IMR-90 (cell line): ENCODE data around the gene PDS5B. TPM values are rescaled to one million over a fixed set of nuclear protein-coding genes. Genes with fewer than 3 reads are reported as not detected.
"Not testable (repeated sequence)": the region's sequence is repeated elsewhere in the genome, so short reads cannot be mapped to it uniquely, and the experiment has no call there.

Experiments used
- ATAC-seq: fragments of 200-7000 bp; cut with Tn5 transposase; 2 replicates; pipeline ENCODE4 v1.9.1; 2020; ENCODE audit warnings: low read depth, mild to moderate bottlenecking, moderate library complexity
- BruUV-seq: library from RNA; stranded (reverse); fragments of 400-500 nt; replicated peaks from 2 replicates; lab custom pipeline; 2021; lab: Mats Ljungman, UMichigan
- CTCF ChIA-PET: fragments of 300-600 bp; formaldehyde crosslinking; extraction: SDS; loops from one replicate; lab custom pipeline; 2021; ENCODE audit warnings: antibody characterized with exemption; lab: Yijun Ruan, JAX
- POLR2A ChIA-PET: fragments of 300-600 bp; sonication (Branson Sonifier 250); formaldehyde crosslinking; loops from one replicate; lab custom pipeline; 2022; ENCODE audit warnings: antibody characterized with exemption; ENCODE audit not compliant: unreplicated experiment; lab: Charles Lee
- DNase-seq: peaks from one replicate; pipeline ENCODE4 v3.0.0; 2013
- H2AFZ ChIP-seq: replicated peaks from 2 replicates; pipeline ENCODE3; 2013; ENCODE audit warnings: low read length, mild to moderate bottlenecking; ENCODE audit not compliant: poor library complexity
- H2AK5ac ChIP-seq: 2 replicates; pipeline ENCODE4 v1.6.1; 2013; ENCODE audit warnings: low read depth, low read length, inconsistent platforms
- H2AK9ac ChIP-seq: replicated peaks from 2 replicates; pipeline ENCODE3; 2013; ENCODE audit warnings: mild to moderate bottlenecking, low read depth, low read length, moderate library complexity; ENCODE audit not compliant: poor library complexity
- H2BK120ac ChIP-seq: 2 replicates; pipeline ENCODE4 v1.6.1; 2013; ENCODE audit warnings: low read depth, low read length, inconsistent platforms
- H2BK15ac ChIP-seq: 3 replicates; pipeline ENCODE4 v1.6.1; 2013; ENCODE audit warnings: low read depth, low read length, inconsistent platforms
- H2BK20ac ChIP-seq: 2 replicates; pipeline ENCODE4 v1.6.1; 2013; ENCODE audit warnings: low read depth, mild to moderate bottlenecking, inconsistent platforms, low read length, moderate library complexity
- H2BK5ac ChIP-seq: 2 replicates; pipeline ENCODE4 v1.6.1; 2013; ENCODE audit warnings: mild to moderate bottlenecking, low read depth, low read length, inconsistent platforms; ENCODE audit not compliant: poor library complexity, severe bottlenecking
- H3K14ac ChIP-seq: replicated peaks from 2 replicates; pipeline ENCODE4 v1.6.1; 2013; ENCODE audit warnings: low read depth, low read length, inconsistent platforms
- H3K18ac ChIP-seq: 2 replicates; pipeline ENCODE4 v1.6.1; 2013; ENCODE audit warnings: low read depth, low read length, control low read depth
- H3K23ac ChIP-seq: 2 replicates; pipeline ENCODE4 v1.6.1; 2013; ENCODE audit warnings: low read depth, low read length, inconsistent platforms
- H3K27ac ChIP-seq: 2 replicates; pipeline ENCODE4 v1.5.1; 2013; ENCODE audit warnings: mild to moderate bottlenecking, control low read depth, low read length; ENCODE audit not compliant: insufficient read depth
- H3K27me3 ChIP-seq: 2 replicates; pipeline ENCODE4 v1.6.1; 2013; ENCODE audit warnings: low read length; ENCODE audit not compliant: control insufficient read depth, insufficient read depth
- H3K36me3 ChIP-seq: 2 replicates; pipeline ENCODE4 v1.6.1; 2013; ENCODE audit warnings: low read length, mixed read lengths; ENCODE audit not compliant: control insufficient read depth, insufficient read depth
- H3K4ac ChIP-seq: 2 replicates; pipeline ENCODE4 v1.6.1; 2013; ENCODE audit warnings: low read depth, low read length, inconsistent platforms
- H3K4me1 ChIP-seq: 2 replicates; pipeline ENCODE4 v1.6.1; 2013; ENCODE audit warnings: low read length, mixed read lengths; ENCODE audit not compliant: control insufficient read depth, insufficient read depth
- H3K4me2 ChIP-seq: 2 replicates; pipeline ENCODE4 v1.6.1; 2013; ENCODE audit warnings: low read depth, mild to moderate bottlenecking, control low read depth, low read length, moderate library complexity
- H3K4me3 ChIP-seq: 2 replicates; pipeline ENCODE4 v1.5.1; 2013; ENCODE audit warnings: low read depth, mild to moderate bottlenecking, control low read depth, low read length, moderate library complexity; ENCODE audit not compliant: insufficient read depth
- H3K56ac ChIP-seq: 2 replicates; pipeline ENCODE4 v1.6.1; 2013; ENCODE audit warnings: low read length, inconsistent platforms; ENCODE audit not compliant: insufficient read depth; ENCODE audit errors: extremely low read depth
- H3K79me1 ChIP-seq, 2 experiments: 2 replicates each; pipeline ENCODE4 v1.6.1; 2013; ENCODE audit warnings: low read length in 2 of 2, inconsistent platforms in 1 of 2, low read depth in 1 of 2
- H3K9ac ChIP-seq: 2 replicates; pipeline ENCODE4 v1.6.1; 2013; ENCODE audit warnings: low read depth, low read length, control low read depth
- H3K9me1 ChIP-seq: 2 replicates; pipeline ENCODE4 v1.6.1; 2013; ENCODE audit warnings: low read length, inconsistent platforms; ENCODE audit not compliant: insufficient read depth
- H3K9me3 ChIP-seq: 2 replicates; pipeline ENCODE4 v1.6.1; 2013; ENCODE audit warnings: low read length; ENCODE audit not compliant: control insufficient read depth, insufficient read depth
- H4K20me1 ChIP-seq: 2 replicates; pipeline ENCODE4 v1.6.1; 2013; ENCODE audit warnings: low read length, inconsistent platforms; ENCODE audit not compliant: insufficient read depth
- H4K5ac ChIP-seq: 2 replicates; pipeline ENCODE4 v1.6.1; 2013; ENCODE audit warnings: mild to moderate bottlenecking, low read depth, low read length, control low read depth
- H4K8ac ChIP-seq, 2 experiments: 2 replicates each; pipeline ENCODE4 v1.6.1; 2013; ENCODE audit warnings: low read depth in 2 of 2, low read length in 2 of 2, control low read depth in 1 of 2, inconsistent platforms in 1 of 2
- H4K91ac ChIP-seq: 2 replicates; pipeline ENCODE4 v1.6.1; 2013; ENCODE audit warnings: low read depth, low read length, inconsistent platforms; ENCODE audit not compliant: insufficient read depth
- CHD1 ChIP-seq: IDR thresholded peaks from 2 replicates; pipeline ENCODE4 v1.6.1; 2012; ENCODE audit warnings: low read depth, low read length, improper control_type of control experiment
- FOS ChIP-seq: fragments of 150-350 bp; IDR thresholded peaks from 2 replicates; pipeline ENCODE4 v1.6.1; 2016; ENCODE audit warnings: low read depth, low read length
- MAZ ChIP-seq: IDR thresholded peaks from 2 replicates; pipeline ENCODE4 v1.6.1; 2012; ENCODE audit warnings: low read depth, mild to moderate bottlenecking, low read length, improper control_type of control experiment, moderate library complexity, borderline replicate concordance
- RAD21 ChIP-seq: IDR thresholded peaks from 2 replicates; pipeline ENCODE4 v1.6.1; 2012; ENCODE audit warnings: low read length, improper control_type of control experiment
- RFX5 ChIP-seq: IDR thresholded peaks from 2 replicates; pipeline ENCODE4 v1.8.0; 2012; ENCODE audit warnings: low read depth, mild to moderate bottlenecking, low read length, moderate library complexity
- SMC3 ChIP-seq: fragments of 150-350 bp; IDR thresholded peaks from 2 replicates; pipeline ENCODE4 v1.6.1; 2016; ENCODE audit warnings: low read depth, mild to moderate bottlenecking, antibody characterized with exemption, low read length, moderate library complexity
- WGBS, 2 experiments: methylation state at CpG; one replicate each; pipeline versions ENCODE4 v1.1.5 to v1.1.7; 2013; ENCODE audit warnings: missing lambda C conversion rate in 2 of 2; ENCODE audit not compliant: insufficient read length in 1 of 2; ENCODE audit errors: extremely low coverage in 2 of 2; 5-methylcytosine and 5-hydroxymethylcytosine counted together
- dilution Hi-C: fragments of 300-500 bp; cut with HindIII; formaldehyde crosslinking; loops from one replicate; pipeline ENCODE4 v1.14.3; 2018; ENCODE audit warnings: low sequenced_read_pairs; ENCODE audit not compliant: unreplicated experiment
- in situ Hi-C: fragments of 300-500 bp; cut with MboI; formaldehyde crosslinking; loops from 3 replicates; pipeline ENCODE4 v1.14.3; 2019; ENCODE audit warnings: low sequenced_read_pairs, inconsistent platforms, mixed read lengths
- intact Hi-C: fragments of 100-400 bp; cut with micrococcal nuclease; formaldehyde crosslinking; loops from 2 replicates; pipeline ENCODE4 v1.10.0; 2022
- polyA plus RNA-seq, 3 experiments: library from polyadenylated mRNA; depleted of rRNA; stranded (reverse); fragments of >200 nt; gene quantifications; 2 replicates each; pipeline ENCODE4 v1.2.3, GENCODE V29; 2012; ENCODE audit warnings: low replicate concordance in 1 of 3
- total RNA-seq: library from RNA; depleted of rRNA; stranded (reverse); fragments of >200 nt; gene quantifications from 2 replicates; pipeline ENCODE4 v1.2.3, GENCODE V29; 2012
- TF ChIP-seq, protein P1 (sequence below): fragments of 150-350 bp; IDR thresholded peaks from 2 replicates; pipeline ENCODE4 v1.6.1; 2016; ENCODE audit warnings: low read depth, mild to moderate bottlenecking, low read length, moderate library complexity, borderline replicate concordance

The PDS5B gene
- total and polyA plus RNA-seq, 2 of the 4 experiments (the other 2 are of a cell fraction) = 6.2 to 20.1 TPM

- in situ Hi-C loops (no loop called here), intact Hi-C loops (no loop called here), dilution Hi-C loops (no loop called here)
- Histone ChIP-seq H2BK15ac (no peak overlapping the region), H4K8ac (no peak overlapping the region), H3K9ac (no peak overlapping the region), H3K9me1 (0 out of 2 replicates have a peak, but pooled peaks cover 4% of the 10 kb centered on the region), H4K20me1 (peaks cover 3% of the 10 kb centered on the region; the same call in 1 of the 2 replicates), H3K36me3 (no peaks in the 10 kb centered on the region), H2BK120ac (no peak overlapping the region), H2BK5ac (no peak overlapping the region), H2BK20ac (no peak overlapping the region), H3K18ac (no peak overlapping the region), H3K4me3 (no peak overlapping the region), H4K5ac (no peak overlapping the region), H3K14ac (no peak overlapping the region), H3K56ac (no peak overlapping the region), H3K27me3 (no peaks in the 10 kb centered on the region), H3K4me2 (no peak overlapping the region), H3K79me1 (peaks cover 6 to 21% of the 10 kb centered on the region in 2 experiments; a peak in 3 of 4 replicates), H3K4me1 (no peaks in the 10 kb centered on the region), H3K4ac (no peak overlapping the region), H2AK5ac (no peak overlapping the region), H2AFZ (no peak overlapping the region), H2AK9ac (no peak overlapping the region), H3K9me3 (no peaks in the 10 kb centered on the region), H3K27ac (no peak overlapping the region), H4K91ac (no peak overlapping the region), H3K23ac (no peak overlapping the region)
- ATAC-seq (no peak), DNase-seq (no peak)
- WGBS, 2 experiments = no CpG with 5 or more reads among the region's 3 CpGs
- POLR2A ChIA-PET = no interaction called here
- BruUV-seq = no TSS peak
- CTCF ChIA-PET = no interaction called here
- TF ChIP-seq MAZ (no peak), RFX5 (no peak), CHD1 (no peak), FOS (no peak), SMC3 (no peak), RAD21 (no peak)
- TF ChIP-seq, protein P1, sequence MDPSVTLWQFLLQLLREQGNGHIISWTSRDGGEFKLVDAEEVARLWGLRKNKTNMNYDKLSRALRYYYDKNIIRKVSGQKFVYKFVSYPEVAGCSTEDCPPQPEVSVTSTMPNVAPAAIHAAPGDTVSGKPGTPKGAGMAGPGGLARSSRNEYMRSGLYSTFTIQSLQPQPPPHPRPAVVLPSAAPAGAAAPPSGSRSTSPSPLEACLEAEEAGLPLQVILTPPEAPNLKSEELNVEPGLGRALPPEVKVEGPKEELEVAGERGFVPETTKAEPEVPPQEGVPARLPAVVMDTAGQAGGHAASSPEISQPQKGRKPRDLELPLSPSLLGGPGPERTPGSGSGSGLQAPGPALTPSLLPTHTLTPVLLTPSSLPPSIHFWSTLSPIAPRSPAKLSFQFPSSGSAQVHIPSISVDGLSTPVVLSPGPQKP = no peak
Measured at GRCh38 chr13:32728327-32728726, 142.1 kb downstream of the PDS5B start.

GRCh38 chr13:32729097-32729496 lies 142.8 kb downstream of the PDS5B start:
- H3K23ac ChIP-seq, H2BK20ac ChIP-seq, DNase-seq, H4K8ac ChIP-seq, H3K18ac ChIP-seq, intact Hi-C loops, H3K14ac ChIP-seq, H2BK5ac ChIP-seq, H3K4me3 ChIP-seq, H3K4me2 ChIP-seq, H3K4ac ChIP-seq, H4K5ac ChIP-seq, POLR2A ChIA-PET, H2AK5ac ChIP-seq, H3K27ac ChIP-seq, H4K91ac ChIP-seq, H3K9ac ChIP-seq, H2BK120ac ChIP-seq, CTCF ChIA-PET, ATAC-seq, H3K9me1 ChIP-seq, H2AK9ac ChIP-seq, BruUV-seq, H3K4me1 ChIP-seq, dilution Hi-C loops, H3K27me3 ChIP-seq, H4K20me1 ChIP-seq, H2AFZ ChIP-seq, in situ Hi-C loops, H3K9me3 ChIP-seq, H2BK15ac ChIP-seq, H3K56ac ChIP-seq, H3K36me3 ChIP-seq: not testable (repeated sequence)
- peaks cover 6 to 19% of the 10 kb centered on the region in 2 experiments; a peak in 3 of 4 replicates for H3K79me1 ChIP-seq
